DND-41 (cell line): ENCODE measurements around the gene PICK1.

Experiments
- ATAC-seq: fragments of 200-7000 bp; cut with Tn5 transposase; 3 replicates; pipeline ENCODE4 v1.9.1; 2021; ENCODE audit warnings: low read depth; ENCODE audit not compliant: insufficient read depth
- DNase-seq: peaks from one replicate; pipeline ENCODE4 v3.0.0-alpha.2; 2020
- H2AFZ ChIP-seq: 2 replicates; pipeline ENCODE4 v1.6.0; 2012; ENCODE audit warnings: low read depth, low read length
- H3K27ac ChIP-seq: 2 replicates; pipeline ENCODE4 v1.5.1; 2012; ENCODE audit warnings: low read length, inconsistent platforms
- H3K27me3 ChIP-seq: fragments of 200-600 bp; sonication (generic); 2 replicates; pipeline ENCODE4 v1.6.0; 2012; ENCODE audit warnings: low read length, mild to moderate bottlenecking, inconsistent platforms; ENCODE audit not compliant: insufficient read depth, poor library complexity
- H3K36me3 ChIP-seq: 2 replicates; pipeline ENCODE4 v1.5.1; 2012; ENCODE audit warnings: low read length, inconsistent platforms; ENCODE audit not compliant: insufficient read depth
- H3K4me1 ChIP-seq: 2 replicates; pipeline ENCODE4 v1.5.1; 2012; ENCODE audit warnings: mild to moderate bottlenecking, low read length; ENCODE audit not compliant: insufficient read depth
- H3K4me2 ChIP-seq: 2 replicates; pipeline ENCODE4 v1.6.0; 2012; ENCODE audit warnings: mild to moderate bottlenecking, moderate library complexity, low read length, inconsistent platforms; ENCODE audit not compliant: insufficient read depth
- H3K4me3 ChIP-seq, 2 experiments: fragments of 200-600 bp in 1 of 2; shearing (Covaris generic) in 1 of 2; 2 replicates each; pipeline ENCODE4 v1.5.1; 2012 to 2016; ENCODE audit warnings: inconsistent platforms in 2 of 2, low read length in 2 of 2, mild to moderate bottlenecking in 2 of 2, low read depth in 1 of 2, moderate library complexity in 1 of 2
- H3K79me2 ChIP-seq: 2 replicates; pipeline ENCODE4 v1.6.0; 2012; ENCODE audit warnings: low read length, inconsistent platforms; ENCODE audit not compliant: insufficient read depth
- H3K9ac ChIP-seq: 2 replicates; pipeline ENCODE4 v1.6.0; 2012; ENCODE audit warnings: low read depth, mild to moderate bottlenecking, inconsistent platforms, low read length, moderate library complexity
- H3K9me3 ChIP-seq: 2 replicates; pipeline ENCODE4 v1.5.1; 2012; ENCODE audit warnings: low read length, moderate library complexity, mild to moderate bottlenecking, inconsistent platforms; ENCODE audit not compliant: insufficient read depth, severe bottlenecking
- H4K20me1 ChIP-seq: 2 replicates; pipeline ENCODE4 v1.6.0; 2012; ENCODE audit warnings: low read length; ENCODE audit not compliant: insufficient read depth
- EZH2 ChIP-seq: IDR thresholded peaks from 3 replicates; pipeline ENCODE4 v1.6.1; 2012; ENCODE audit warnings: borderline replicate concordance, low read depth, mild to moderate bottlenecking, moderate library complexity, low read length, inconsistent platforms; ENCODE audit not compliant: severe bottlenecking
- TF ChIP-seq, protein P1 (sequence below): IDR thresholded peaks from 2 replicates; pipeline ENCODE4 v1.5.1; 2012; ENCODE audit warnings: borderline replicate concordance, low read length, moderate library complexity, mild to moderate bottlenecking; ENCODE audit not compliant: poor library complexity, severe bottlenecking; ENCODE audit errors: extremely low read depth

The PICK1 gene

GRCh38 chr22:38079804-38080203 lies 22.6 kb downstream of the PICK1 start:
- Histone ChIP-seq H3K9ac (no peak overlapping the region), H3K4me3 (no peak overlapping the region), H3K27me3 (no peaks in the 10 kb centered on the region), H2AFZ (no peak overlapping the region), H3K4me2 (no peak overlapping the region), H3K4me1 (no peaks in the 10 kb centered on the region), H3K79me2 (no peaks in the 10 kb centered on the region), H3K9me3 (no peaks in the 10 kb centered on the region), H3K27ac (no peak overlapping the region), H3K36me3 (no peaks in the 10 kb centered on the region), H4K20me1 (no peaks in the 10 kb centered on the region)
- TF ChIP-seq, protein P1, sequence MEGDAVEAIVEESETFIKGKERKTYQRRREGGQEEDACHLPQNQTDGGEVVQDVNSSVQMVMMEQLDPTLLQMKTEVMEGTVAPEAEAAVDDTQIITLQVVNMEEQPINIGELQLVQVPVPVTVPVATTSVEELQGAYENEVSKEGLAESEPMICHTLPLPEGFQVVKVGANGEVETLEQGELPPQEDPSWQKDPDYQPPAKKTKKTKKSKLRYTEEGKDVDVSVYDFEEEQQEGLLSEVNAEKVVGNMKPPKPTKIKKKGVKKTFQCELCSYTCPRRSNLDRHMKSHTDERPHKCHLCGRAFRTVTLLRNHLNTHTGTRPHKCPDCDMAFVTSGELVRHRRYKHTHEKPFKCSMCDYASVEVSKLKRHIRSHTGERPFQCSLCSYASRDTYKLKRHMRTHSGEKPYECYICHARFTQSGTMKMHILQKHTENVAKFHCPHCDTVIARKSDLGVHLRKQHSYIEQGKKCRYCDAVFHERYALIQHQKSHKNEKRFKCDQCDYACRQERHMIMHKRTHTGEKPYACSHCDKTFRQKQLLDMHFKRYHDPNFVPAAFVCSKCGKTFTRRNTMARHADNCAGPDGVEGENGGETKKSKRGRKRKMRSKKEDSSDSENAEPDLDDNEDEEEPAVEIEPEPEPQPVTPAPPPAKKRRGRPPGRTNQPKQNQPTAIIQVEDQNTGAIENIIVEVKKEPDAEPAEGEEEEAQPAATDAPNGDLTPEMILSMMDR = no peak
- TF ChIP-seq EZH2 = no peak
- DNase-seq (no peak), ATAC-seq (no peak)

DNA sequence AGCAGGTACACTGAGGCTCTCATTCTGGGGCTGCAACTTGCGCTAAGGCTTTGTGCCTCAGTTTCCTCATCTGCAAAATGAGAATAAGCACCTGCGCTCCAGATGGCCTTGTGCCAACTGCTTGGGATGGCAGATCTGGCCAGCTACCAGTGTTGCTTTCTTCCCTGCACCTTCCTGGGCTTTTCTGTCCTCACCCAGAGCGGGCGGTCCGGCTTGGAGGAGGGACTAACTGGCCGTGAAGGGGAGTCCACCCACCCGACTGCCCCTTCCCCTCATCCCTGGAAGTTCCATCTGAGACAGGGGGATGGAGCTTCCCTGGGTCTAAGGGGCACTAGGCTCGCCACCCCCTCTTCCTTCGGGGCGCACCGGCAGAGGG lies 23.3 kb downstream of the PICK1 start:
- H3K79me2 ChIP-seq = no peaks in the 10 kb centered on the region
- H3K9me3 ChIP-seq = no peaks in the 10 kb centered on the region
- no peaks in the 10 kb centered on the region for H3K27me3 ChIP-seq
- H3K36me3 ChIP-seq = no peaks in the 10 kb centered on the region
- H3K27ac ChIP-seq = no peak overlapping the region
- no peaks in the 10 kb centered on the region for H4K20me1 ChIP-seq
- no peak for TF ChIP-seq EZH2
- TF ChIP-seq, protein P1 = no peak
- H3K4me2 ChIP-seq = no peak overlapping the region
- H3K4me1 ChIP-seq = no peaks in the 10 kb centered on the region
- ATAC-seq (no peak), DNase-seq (no peak)
- no peak overlapping the region for H3K9ac ChIP-seq
- no peak overlapping the region for H2AFZ ChIP-seq
- no peak overlapping the region for H3K4me3 ChIP-seq

DNA sequence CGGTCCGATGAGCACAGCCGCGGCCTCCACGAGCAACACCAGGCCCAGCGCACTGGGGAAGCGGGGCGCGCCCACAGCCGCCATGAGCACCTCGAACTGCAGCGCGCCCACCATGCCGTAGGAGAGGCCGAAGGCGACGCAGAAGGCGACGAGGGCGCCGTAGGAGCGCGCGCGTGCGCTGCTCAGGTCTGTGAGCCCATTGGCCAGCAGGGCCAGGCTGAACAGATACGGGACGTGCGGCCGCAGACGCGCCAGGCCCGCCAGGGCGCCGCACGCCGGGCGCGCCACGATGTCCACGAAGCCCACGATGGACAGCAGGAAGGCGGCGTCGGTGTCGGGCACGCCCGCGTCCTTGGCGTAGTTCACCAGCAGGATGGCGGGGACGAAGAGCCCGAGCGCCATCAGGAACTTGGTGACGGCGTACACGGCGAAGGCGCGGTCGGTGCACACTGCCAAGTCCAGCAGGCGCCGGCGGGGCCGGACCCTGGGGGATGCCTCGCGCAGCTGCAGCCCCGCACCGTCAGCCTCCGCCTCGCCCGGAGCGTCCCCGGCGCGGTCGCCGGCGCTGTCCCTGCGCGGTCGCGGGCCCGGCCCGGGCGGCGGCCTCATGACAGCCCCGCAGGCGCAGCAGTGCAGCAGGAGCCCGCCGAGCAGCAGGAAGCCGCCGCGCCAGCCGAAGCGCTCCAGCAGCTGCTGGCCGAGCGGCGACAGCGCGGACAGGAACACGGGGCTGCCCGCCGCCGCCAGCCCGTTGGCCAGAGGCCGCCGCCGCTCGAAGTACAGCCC lies 23.8 kb downstream of the PICK1 start:
- Histone ChIP-seq H3K4me1 (no peaks in the 10 kb centered on the region), H3K27ac (no peak overlapping the region), H3K79me2 (no peaks in the 10 kb centered on the region), H3K4me2 (no peak overlapping the region), H3K36me3 (no peaks in the 10 kb centered on the region), H4K20me1 (no peaks in the 10 kb centered on the region), H3K27me3 (no peaks in the 10 kb centered on the region), H3K4me3 (no peak overlapping the region), H3K9me3 (no peaks in the 10 kb centered on the region), H3K9ac (no peak overlapping the region), H2AFZ (no peak overlapping the region)
- TF ChIP-seq, protein P1 = no peak
- no peak for TF ChIP-seq EZH2
- DNase-seq (no peak), ATAC-seq (no peak)
